GM19035 (cell line): ENCODE data around the gene FAM3C.
"Not testable (repeated sequence)": the region's sequence is repeated elsewhere in the genome, so short reads cannot be mapped to it uniquely, and the experiment has no call there.

Experiments
- ATAC-seq: cut with Tn5 transposase; IDR thresholded peaks from one replicate; pipeline ENCODE4 v1.9.1; 2021; ENCODE audit not compliant: unreplicated experiment

Gene FAM3C

DNA sequence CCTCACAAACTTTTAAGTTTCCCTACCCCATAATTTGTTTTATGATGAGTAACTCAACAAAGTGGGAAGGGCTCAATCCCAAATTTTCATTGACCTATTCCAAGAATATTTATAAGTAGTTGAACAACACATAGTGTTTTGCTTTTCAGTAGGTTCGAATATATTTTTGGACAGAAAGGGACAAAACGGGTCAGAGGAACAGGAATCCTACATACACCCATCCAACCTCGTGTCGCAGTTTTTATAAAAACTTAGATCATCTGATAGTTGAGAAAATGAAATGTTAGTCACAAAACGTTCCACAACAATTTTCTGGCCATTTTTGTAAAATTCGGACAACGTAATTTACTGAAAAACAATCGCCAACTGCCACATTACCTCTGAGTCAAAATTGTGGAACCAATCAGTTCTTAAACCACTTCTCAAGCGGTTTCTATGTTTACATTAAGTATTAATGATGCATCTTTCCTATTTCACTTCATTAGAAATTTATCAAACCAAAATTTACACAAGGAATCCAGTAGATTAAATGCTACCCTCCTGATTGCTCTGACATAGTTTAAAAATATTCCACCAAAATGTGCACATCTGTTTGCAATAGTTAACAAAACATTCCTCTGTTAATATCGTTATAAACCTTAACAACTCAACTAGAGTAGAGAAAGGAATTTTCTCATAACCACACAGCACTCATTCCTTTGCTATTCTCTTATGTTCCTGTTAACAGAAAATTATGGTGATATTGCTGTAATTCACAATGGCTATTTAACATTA, 61.0 kb downstream of the FAM3C start:
- no peak for ATAC-seq

DNA sequence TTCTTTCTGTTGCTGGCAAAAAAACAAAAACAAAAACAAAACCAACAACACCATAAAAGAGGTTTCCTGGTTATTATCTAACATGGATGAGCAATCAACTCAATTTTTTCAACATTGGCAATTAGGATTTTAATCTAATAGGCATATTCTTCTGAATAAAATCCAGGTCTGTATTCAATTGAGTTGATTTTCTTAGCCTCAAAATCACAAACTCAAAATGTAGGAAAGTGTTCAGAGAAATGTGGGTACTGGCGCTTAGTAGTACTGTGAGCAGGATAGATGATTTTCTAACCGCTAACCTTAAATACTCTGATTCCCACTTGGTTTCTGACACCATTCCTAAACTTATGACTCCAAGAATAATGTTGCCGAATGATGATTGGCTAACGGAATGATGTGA, 61.7 kb downstream of the FAM3C start:
- ATAC-seq, result no peak

DNA sequence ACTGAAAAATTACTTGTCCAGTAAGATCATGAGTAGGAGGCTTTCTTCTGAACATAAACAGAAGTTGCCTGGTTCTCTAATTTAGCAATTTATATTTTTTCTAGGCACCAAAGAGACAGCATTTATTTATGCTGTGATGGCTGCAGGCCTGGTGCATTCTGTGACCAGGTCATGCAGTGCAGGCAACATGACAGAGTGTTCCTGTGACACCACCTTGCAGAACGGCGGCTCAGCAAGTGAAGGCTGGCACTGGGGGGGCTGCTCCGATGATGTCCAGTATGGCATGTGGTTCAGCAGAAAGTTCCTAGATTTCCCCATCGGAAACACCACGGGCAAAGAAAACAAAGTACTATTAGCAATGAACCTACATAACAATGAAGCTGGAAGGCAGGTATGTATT, 64.5 kb downstream of the FAM3C start:
- no peak for ATAC-seq

DNA sequence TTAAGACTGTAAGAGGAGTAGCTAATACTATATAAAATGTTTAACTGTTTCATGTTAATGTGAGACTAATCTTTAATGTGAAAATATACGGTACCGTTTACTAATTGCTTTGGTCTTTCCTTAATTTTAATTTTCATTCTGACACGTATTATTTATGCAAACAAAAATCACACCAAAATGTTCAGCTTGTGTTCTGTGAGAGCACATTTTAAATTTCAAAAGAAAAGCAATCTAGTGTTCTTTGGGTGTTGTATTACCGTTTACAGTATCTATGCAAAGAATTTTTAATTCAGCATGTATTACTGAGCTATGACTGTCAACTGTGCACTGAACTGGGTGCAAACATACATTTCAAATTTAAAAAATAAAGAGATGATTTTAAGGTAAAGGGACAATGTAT, 65.1 kb downstream of the FAM3C start:
- no peak for ATAC-seq

DNA sequence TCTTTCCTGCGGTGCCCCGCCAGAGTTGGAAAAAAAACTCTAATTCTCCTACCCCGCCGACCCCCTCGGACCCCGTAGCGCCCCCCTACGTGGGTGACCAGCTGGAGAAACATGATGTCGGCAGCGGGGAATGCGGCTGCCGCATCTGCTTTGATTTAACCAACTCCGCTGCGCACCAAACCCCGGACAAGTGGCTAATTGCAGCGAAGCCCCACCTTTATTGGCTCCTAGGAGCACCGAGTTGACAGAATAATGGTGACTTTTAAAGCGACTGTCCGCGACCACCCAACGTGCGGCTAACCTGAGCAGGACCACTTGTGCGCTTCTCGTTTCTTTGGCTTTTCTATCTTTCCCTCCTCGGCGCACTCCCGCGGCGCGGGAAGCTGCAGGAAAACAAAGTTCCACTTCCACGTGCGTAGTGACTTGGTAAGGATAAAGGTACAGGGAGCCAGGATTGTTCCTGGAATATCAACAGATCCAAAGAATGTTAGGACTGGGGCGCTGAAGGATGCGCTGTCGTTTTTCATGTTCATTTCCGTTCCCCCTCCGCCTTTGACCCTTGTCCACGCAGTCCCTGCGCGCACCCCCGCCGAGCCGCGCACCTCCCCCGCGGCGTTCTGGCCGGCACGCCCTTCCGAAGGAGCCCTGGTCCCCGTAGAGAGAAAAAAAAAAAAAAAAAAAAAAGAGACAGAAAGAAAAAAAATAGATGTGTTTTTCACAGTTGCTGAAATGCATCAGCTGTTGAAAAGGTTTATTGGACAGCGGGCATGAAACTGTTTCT, 65.9 kb downstream of the FAM3C start:
- ATAC-seq, result peak; percentile 41

DNA sequence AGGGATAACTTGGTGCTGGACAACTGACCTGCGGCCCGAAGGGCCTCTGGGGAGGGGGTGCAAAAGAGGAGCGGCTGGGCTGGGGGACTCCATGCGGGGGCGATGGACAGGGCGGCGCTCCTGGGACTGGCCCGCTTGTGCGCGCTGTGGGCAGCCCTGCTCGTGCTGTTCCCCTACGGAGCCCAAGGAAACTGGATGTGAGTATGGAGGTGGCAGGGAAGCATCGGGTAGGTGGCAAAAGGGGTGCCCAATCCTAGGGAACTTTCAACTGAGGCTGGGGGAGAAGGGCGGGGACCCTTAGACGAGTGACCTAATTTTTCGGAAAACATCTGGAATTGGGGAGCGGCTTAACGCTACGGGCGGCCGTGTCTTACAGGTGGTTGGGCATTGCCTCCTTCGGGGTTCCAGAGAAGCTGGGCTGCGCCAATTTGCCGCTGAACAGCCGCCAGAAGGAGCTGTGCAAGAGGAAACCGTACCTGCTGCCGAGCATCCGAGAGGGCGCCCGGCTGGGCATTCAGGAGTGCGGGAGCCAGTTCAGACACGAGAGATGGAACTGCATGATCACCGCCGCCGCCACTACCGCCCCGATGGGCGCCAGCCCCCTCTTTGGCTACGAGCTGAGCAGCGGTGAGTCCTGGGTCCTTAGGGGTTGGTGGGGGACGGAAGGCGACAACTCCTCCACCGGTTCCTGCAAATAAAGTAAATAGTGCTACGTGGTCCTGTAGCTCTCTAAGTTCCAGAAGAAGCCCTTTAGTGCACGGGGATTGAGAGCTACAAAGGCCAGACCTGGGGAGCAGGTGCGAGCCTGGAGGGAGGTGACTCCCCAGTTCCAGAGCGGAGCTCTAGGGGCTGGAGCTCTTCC, 66.7 kb downstream of the FAM3C start:
- peak; percentile 68 for ATAC-seq

DNA sequence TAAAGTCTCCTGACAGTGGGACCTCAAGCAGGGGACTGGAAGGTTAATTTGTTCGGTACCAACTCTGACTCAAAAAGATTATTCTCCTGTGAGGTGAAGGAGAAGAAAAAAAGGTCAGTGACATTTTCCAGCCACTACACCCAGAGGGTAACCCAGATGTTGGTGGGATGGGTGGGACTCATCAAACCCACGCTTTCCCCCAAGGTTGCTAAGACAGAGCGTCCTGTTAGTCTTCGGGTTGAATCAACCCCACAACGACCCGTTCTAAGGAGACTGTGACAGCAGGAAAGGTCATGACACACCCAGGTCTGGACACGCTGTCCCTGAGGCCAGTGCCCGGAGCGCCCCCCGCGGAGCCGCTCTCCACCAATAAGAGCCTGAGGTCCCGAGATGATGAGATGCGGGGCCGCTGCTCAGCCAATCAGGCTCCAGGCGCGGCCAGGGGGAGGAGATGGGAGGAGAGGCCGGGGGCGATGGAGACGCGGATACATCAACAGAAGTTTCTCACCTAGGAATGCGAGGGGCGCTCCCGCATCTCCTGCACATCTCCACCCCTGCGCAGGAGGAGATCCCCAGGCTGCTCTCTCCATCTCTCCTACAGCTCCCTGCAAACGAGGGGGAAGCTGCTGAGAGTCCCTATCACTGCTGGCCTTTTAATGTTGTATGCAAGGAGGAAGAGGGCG, 67.5 kb downstream of the FAM3C start, which contains the start of gene WNT16:
Gene WNT16 (plus strand): TSS at position 493 of the 683 bp plus-strand sequence. CDS start 293 bp downstream, outside the sequence.
- peak; percentile 32 for ATAC-seq

DNA sequence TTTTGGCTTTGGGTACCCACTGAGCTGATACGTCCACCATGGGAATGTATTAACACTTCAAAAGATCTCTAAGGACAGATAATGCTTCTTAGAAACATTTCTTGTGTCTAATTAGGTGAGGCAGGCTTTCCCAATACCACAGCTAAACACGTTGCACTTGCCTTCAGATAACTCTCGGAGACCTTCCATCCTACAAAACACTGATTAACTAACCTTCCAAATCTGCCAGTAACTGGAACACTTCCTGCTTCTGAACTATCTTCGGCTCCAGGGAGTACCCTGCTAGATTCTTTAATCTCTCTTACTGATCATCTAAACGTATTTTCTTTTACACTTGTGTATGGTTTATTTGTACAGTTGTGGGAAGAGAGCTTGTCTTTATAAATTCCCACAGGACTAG, 68.4 kb downstream of the FAM3C start:
- ATAC-seq, result no peak

DNA sequence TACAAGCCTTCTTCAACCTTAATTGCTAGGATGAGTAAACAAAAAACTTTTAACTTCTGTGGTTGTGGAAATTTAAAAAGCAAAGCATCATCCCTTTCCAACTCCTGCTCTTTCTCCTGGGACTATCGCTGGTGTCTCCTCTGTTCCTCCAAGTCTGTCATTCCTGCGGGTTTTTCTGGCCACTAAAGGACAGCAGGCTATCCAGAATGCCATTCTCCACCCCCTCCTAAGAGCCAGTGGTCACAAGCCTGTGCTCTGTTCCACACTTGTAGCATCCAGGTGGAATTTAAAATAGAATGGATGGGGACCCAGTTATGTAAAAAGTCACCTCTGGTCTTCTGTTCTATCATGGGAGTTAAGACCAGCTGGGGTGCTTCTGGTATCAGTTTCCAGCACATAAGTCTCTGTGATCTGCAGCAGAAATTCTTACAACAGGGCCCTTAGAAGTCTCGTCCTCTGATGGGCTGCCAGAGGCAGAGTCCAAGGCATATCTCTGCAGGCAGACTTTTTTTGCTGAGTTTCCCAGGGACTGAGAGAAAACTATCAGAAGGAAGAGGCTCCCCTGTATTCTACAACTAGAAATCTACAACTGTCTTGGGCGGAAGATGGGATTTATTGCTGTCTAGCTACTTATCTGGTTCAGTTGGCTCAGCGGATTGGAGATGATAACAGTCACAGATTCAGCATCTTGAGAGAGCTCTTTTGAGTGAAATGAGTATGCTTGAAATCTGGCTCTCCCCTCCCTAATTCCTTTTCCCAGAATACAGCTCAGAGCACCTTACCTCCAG, 72.4 kb downstream of the FAM3C start:
- ATAC-seq, result no peak

DNA sequence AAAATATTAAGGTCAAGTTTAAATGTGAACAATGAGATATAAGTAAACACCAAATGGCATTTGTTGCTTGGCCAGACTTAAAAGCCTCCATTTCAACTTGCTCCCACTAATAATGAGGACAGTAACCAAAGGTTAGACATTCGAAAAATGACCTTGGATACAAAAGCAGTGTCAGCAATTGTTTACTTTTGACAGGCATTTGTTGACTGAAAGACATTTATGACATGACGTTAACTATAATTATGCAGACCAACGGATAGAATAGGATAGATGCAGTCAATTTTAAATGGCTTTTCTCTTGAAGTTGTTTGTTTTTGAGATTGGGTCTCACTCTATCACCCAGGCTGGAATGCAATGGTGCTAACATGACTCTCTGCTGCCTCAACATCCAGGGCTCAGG, 73.6 kb downstream of the FAM3C start:
- no peak for ATAC-seq

DNA sequence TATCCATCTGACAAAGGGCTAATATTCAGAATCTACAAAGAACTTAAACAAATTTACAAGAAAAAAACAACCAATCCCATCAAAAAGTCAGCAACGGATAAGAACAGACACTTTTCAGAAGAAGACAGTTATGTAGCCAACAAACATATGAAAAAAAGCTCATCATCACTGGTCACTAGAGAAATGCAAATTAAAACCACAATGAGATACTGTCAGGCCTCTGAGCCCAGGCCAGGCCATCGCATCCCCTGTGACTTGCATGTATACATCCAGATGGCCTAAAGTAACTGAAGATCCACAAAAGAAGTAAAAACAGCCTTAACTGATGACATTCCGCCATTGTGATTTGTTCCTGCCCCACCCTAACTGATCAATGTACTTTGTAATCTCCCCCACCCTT, 80.9 kb downstream of the FAM3C start:
- not testable (repeated sequence) for ATAC-seq

DNA sequence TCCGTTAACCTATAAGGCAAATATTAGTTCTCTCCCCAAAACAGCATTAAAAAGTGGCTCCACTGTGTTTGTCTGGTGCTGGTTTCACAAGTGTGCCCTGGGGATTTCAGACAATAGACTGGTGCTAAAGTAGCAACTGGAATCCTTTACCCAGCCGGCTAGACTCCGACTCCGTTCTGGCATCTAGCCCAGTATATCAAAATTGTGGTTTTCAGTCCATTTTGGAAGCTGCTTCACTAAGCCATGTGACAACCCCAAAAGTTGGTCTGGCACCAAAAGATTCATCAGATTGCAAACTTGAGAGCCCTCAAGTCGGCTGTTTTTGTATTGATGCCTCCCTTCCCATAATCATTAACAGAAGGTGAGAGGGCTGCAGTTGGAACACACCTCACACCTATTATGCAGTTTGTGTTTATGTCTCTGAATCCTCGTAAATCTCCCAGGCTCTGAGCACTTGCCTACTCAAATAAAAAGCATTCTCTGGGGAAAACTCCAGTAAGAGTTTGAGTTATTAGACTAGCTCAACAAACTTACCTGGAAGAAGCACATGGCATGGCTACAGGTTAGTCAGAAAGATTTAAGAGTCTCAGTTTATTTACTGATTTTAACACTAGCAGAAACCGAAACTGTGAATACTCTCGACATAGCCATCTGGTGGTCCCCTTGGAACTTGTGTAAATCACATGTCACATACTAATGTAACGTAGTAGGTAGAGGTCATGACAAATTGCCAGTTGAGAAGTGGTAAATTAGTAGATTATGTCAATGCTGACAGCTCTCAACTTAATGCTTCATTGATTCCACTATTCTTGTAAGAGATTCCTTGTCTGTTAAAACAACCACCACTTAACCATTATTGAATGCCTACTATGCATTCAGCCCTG, 82.1 kb downstream of the FAM3C start:
- ATAC-seq, result peak; percentile 93

DNA sequence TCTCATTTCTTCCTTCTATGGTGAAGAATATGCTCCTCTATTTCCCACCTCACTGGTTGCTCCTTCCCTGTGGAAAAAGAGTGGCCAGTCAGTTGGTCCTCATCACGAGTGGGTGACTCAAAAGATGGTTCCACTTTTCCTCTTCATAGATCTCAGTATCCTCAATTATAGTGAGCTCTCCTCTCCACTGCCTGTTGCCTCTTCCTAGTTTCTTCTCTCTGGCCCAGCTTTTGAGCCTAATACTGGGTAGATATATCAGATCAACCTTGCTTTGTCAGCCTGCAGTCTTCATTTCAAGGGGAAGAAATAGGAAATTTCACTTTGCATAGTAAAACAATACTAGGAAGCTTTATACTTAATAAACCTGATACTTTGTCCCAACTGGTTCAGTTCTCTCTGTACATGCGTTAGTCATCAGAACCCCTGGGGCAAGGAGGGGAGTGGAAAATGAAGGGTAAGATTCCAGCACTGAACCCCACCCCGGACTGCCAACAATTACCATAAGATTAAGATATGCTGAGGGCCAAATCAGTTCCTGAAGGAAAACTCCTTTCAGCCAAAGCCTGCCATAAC, 82.8 kb downstream of the FAM3C start:
- peak; percentile 4 for ATAC-seq

DNA sequence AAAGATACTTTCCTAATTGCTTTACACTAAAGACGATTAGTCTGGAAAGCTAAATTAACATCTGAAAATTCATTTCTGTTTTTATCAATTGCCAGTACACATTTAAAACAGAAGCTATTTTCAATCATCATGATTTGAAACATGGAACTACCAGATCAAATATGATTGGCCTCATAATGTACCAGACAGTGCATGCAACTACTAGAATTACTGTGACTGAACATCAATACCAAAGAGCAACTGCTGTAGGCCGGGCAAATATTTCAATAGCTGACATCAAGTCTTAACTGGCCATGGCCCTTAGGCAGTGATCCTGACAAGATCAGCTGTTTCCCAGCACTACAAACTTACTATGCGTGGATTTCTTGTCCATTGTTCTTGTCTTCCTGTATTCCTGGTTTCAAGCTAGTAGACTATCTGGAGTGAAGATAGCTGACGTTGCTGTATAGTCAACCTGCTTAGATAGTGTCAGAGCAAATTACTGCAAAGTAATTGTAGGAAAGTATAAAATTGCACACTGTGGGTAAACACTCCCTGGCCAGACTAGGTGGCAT, 89.0 kb downstream of the FAM3C start:
- ATAC-seq, result peak; percentile 40

DNA sequence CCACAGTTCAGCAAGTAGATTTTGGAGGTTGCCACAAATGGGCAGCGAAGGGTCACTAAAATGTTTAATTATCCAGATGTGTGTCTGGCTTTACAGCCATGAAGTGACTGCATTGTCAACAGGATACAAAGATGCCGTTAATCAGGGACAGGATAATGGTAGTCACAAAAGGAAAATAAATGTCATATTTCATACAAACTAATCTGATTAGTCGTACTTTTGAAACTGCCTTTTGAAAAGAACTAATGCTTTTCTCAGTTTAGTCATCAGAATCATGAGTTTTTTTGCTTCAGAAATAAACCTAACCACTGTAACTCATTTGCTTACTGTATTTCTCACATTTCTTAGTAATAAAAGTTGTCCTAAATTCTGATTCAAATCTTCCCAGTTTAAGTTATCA, 89.5 kb downstream of the FAM3C start:
- ATAC-seq, result no peak

DNA sequence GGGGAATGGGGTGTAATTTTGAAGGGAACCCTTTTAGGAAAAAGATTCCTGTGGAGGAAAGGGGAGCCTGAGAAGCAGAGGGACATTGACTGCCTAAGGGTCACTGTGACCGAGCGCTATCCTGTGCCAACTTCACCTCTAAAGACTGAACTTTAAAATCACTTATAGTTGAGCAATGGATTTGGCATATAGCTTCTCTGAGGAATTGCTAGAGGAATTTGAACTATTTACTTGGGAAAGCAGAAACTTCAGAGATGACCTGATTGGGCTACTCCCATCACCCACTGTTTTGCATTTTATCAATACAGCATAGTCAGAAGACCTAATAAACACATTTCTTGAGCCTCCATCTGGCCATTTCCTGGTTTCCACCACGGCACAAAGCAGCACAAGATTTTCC, 91.0 kb downstream of the FAM3C start:
- no peak for ATAC-seq

DNA sequence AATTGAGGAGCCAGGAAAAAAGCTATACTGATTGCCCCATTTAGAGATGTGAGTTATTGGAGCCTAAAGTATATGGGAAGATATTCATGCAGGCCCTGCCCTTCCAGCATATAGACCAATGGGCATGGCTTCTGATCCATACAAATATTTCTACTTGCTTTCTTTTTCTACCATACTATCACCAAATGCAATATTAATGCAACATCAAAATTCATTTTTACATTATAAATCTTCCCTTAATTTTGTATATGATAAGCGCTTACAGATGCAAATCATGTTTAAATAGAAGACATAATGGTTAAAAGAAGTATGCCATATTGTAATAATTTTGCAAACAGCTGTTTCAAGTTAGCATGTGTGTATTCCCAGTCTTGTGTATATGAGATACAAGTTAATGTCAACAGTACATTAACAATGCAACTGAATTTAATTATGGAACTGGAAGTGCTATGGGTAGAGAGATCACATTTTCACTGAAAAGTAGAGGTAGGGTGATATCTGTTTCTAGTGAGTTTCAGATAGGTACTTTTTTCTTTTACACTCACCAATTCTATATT, 91.9 kb downstream of the FAM3C start:
- no peak for ATAC-seq
